ENCODE results near the gene FOXF1.

Gene FOXF1

GRCh38 chr16:86492961-86493629 is 17.2 kb upstream of the FOXF1 start:
- H3K27me3 ChIP-seq, result peaks cover 100% of the 10 kb centered on the region
- no peaks in the 10 kb centered on the region for H3K36me3 ChIP-seq
- H3K9me3 ChIP-seq, result no peaks in the 10 kb centered on the region
- TF ChIP-seq, protein P1, sequence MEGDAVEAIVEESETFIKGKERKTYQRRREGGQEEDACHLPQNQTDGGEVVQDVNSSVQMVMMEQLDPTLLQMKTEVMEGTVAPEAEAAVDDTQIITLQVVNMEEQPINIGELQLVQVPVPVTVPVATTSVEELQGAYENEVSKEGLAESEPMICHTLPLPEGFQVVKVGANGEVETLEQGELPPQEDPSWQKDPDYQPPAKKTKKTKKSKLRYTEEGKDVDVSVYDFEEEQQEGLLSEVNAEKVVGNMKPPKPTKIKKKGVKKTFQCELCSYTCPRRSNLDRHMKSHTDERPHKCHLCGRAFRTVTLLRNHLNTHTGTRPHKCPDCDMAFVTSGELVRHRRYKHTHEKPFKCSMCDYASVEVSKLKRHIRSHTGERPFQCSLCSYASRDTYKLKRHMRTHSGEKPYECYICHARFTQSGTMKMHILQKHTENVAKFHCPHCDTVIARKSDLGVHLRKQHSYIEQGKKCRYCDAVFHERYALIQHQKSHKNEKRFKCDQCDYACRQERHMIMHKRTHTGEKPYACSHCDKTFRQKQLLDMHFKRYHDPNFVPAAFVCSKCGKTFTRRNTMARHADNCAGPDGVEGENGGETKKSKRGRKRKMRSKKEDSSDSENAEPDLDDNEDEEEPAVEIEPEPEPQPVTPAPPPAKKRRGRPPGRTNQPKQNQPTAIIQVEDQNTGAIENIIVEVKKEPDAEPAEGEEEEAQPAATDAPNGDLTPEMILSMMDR (IDR thresholded peaks at IDR 0.05), result no peak
- no peaks in the 10 kb centered on the region for H3K4me1 ChIP-seq (ENCODE audit: control insufficient read depth in 1 of 2, insufficient read depth in 1 of 2, low read depth in 1 of 2, low read length in 1 of 2)
- H3K27ac ChIP-seq, result no peak overlapping the region
- no peak overlapping the region for H3K4me3 ChIP-seq (ENCODE audit: low read depth in 1 of 2, low read length in 1 of 2)

DNA sequence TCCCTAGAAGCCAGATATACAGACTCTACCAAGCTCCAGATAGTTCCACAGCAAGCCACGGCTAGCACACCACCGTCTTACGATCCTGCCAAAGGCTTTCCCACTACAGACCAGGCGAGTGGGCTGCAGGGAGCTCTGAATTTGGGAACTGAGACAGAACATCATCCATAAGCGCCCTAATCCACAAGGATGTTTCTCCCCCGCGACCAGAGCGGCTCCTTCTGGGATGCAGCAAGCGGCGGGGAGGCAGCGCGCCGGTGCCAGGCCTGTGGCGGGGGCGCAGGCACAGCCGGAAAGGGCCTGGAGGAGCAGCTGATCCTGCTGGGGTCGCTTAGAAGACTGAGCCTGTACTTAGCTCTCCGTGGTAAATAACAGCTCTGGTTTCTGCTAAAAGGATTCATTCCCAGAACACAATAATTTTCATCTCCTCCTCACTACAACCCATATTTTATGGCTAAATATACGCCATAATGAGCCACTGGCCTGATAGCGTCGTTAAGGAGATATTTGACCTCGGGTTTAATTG is 16.2 kb upstream of the FOXF1 start:
- TF ChIP-seq, protein P1 (IDR thresholded peaks at IDR 0.05), result no peak
- no peaks in the 10 kb centered on the region for H3K4me1 ChIP-seq (ENCODE audit: control insufficient read depth in 1 of 2, insufficient read depth in 1 of 2, low read depth in 1 of 2, low read length in 1 of 2)
- H3K36me3 ChIP-seq, result no peaks in the 10 kb centered on the region
- peaks cover 100% of the 10 kb centered on the region for H3K27me3 ChIP-seq
- no peak overlapping the region for H3K4me3 ChIP-seq (ENCODE audit: low read depth in 1 of 2, low read length in 1 of 2)
- no peak overlapping the region for H3K27ac ChIP-seq
- no peaks in the 10 kb centered on the region for H3K9me3 ChIP-seq

GRCh38 chr16:86494565-86495356 is 15.6 kb upstream of the FOXF1 start:
- Histone ChIP-seq H3K9me3 (no peaks in the 10 kb centered on the region), H3K27me3 (peaks cover 100% of the 10 kb centered on the region), H3K36me3 (no peaks in the 10 kb centered on the region), H3K4me3 (ENCODE audit: low read depth in 1 of 2, low read length in 1 of 2) (no peak overlapping the region), H3K27ac (no peak overlapping the region), H3K4me1 (ENCODE audit: control insufficient read depth in 1 of 2, insufficient read depth in 1 of 2, low read depth in 1 of 2, low read length in 1 of 2) (no peaks in the 10 kb centered on the region)
- TF ChIP-seq, protein P1 (IDR thresholded peaks at IDR 0.05), result no peak

GRCh38 chr16:86495357-86495701 is 15.0 kb upstream of the FOXF1 start:
- Histone ChIP-seq H3K27me3 (peaks cover 100% of the 10 kb centered on the region), H3K4me1 (ENCODE audit: control insufficient read depth in 1 of 2, insufficient read depth in 1 of 2, low read depth in 1 of 2, low read length in 1 of 2) (no peaks in the 10 kb centered on the region), H3K9me3 (no peaks in the 10 kb centered on the region), H3K36me3 (no peaks in the 10 kb centered on the region), H3K4me3 (ENCODE audit: low read depth in 1 of 2, low read length in 1 of 2) (no peak overlapping the region), H3K27ac (no peak overlapping the region)
- TF ChIP-seq, protein P1 (IDR thresholded peaks at IDR 0.05), result no peak

DNA sequence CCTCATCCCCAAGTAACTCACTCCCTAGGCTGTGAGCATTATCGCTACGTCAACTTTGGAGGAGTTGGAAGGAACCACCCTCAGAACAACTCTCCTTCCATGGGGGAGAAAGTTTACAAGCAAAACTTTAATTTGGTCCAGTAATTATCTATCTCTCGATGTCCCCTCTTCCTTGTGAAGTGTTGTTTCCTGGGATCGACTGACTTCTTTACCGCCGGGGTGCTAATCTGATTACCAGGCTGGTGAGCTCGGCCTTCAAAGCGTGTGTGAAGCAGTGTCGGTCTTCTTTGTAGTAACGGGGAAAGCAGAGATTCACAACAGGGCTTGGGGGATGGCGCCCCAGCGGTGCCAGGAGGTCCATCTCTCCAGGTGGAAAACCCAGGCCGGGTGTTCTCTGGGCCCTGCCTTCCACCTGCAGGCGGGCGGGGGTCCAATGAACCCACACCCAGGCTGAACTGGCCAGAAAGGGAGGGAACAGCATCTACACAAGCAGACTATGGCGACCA is 14.5 kb upstream of the FOXF1 start:
- Histone ChIP-seq H3K9me3 (no peaks in the 10 kb centered on the region), H3K36me3 (no peaks in the 10 kb centered on the region), H3K4me1 (ENCODE audit: control insufficient read depth in 1 of 2, insufficient read depth in 1 of 2, low read depth in 1 of 2, low read length in 1 of 2) (no peaks in the 10 kb centered on the region), H3K4me3 (ENCODE audit: low read depth in 1 of 2, low read length in 1 of 2) (no peak overlapping the region), H3K27ac (no peak overlapping the region), H3K27me3 (peaks cover 100% of the 10 kb centered on the region)
- TF ChIP-seq, protein P1 (IDR thresholded peaks at IDR 0.05), result no peak
